IPS-18c (cell line): ENCODE data around the gene ERFE.

Source experiments
- H3K4me3 ChIP-seq: 2 replicates; pipeline ENCODE4 v1.7.0; 2013; ENCODE audit warnings: low read depth, mild to moderate bottlenecking, low read length, moderate library complexity; ENCODE audit not compliant: insufficient read depth
- H3K9me3 ChIP-seq: one replicate; pipeline ENCODE4 v1.6.1; 2013; ENCODE audit warnings: mild to moderate bottlenecking, low read length, moderate library complexity; ENCODE audit not compliant: control insufficient read depth, insufficient read depth

ERFE gene

DNA sequence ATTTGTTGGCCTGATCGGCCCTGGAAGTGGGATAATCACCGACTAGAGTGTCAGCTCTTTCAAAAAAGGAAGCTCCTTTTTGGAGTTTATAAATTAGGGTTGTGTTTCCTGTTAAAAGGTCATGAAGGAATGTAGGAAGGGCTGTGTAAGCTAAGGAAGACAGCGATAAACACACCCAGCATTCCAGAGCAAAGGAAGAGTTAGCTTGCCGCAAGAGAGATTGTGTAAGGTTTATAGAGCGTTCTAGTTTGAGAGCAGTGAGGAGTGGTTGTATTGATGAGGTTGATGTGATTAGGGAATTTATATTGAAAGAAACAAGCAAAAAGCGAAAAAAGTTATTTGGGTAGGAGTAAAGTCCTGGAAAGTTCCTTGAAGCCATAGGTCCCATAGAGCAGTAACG is 48.2 kb downstream of the ERFE start:
- Histone ChIP-seq H3K4me3 (no peak overlapping the region), H3K9me3 (peaks cover 2% of the 10 kb centered on the region)

DNA sequence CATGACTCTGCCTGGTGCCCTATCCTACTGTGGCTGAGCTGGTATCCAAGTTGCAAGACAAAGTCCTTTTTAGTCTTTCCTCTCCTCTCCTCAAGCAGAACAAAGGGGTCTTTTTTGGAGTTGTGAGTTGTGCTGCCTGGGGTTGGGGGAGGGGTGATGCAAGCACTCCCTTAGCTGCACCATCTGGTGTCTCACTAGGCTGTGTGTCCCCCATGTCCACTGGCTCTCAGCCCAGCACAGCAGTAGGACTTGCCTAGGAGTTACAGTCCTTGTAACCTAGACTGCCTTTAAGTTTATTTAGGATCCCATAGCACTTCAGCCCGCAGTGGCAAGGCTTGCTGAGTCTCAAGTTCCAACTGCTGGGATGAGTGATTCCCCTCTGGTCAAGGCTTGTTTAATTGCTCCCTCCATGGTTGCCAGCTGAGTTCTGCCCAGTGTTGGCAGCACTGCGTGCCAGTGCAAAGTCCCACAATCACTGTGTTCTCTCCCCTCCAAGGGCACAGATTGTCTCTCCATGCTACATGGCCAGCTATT is 57.9 kb downstream of the ERFE start:
- H3K4me3 ChIP-seq, result no peak overlapping the region
- no peaks in the 10 kb centered on the region for H3K9me3 ChIP-seq
